OCI-M1 (cell line): ENCODE results near the gene MYBPC3.

Source experiments
- DNase-seq: peaks from one replicate; lab custom pipeline; 2025; lab: John Stamatoyannopoulos, UW

The MYBPC3 gene

DNA sequence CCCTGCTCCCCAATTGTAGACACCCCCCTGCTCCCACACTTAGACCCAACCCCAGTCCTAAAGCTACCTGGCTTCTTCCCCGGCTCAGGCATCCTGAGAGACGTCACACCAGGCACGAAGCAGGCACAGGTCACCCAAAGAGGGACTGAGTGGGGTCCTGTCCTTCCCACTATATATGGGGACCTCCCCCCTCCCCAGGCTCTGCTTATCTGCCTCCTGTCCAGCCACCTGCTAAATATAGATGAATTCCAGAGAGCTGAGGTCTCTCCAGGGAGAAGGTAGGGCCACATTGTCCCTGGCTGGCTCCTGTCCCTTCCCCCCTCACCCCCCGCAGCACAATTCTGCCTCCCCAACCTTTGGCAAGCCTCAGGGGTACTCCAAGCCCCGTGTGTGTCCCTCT lies at the start of gene MYBPC3:
Gene MYBPC3 (minus strand): TSS at position 147 of the 400 bp plus-strand sequence. CDS start 55 bp downstream, at position 92.
- no peak for DNase-seq

DNA sequence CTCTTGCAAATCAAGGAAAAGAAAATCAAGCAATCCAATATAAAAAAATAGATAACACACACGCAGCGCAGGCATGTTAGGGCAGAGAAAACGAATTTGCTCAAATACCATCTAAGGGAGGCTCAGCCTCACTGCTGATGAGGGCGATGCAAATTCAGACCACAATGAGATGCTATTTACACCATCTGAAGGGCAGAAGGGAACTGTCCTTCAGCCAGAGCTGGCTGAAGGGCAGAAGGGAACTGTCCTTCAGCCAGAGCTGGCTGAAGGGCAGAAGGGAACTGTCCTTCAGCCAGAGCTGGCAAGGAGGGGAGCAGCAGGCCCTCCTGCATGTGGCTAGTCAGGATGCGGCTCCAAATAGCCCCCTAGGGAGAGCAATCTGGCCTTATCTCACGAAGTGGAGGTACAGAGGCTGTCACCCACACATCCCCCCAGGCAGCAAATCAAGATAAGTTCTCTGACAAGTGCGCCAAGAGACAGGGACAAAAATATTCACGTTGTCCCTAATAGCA lies 48.3 kb upstream of the MYBPC3 start:
- DNase-seq: peak; percentile 81

- DNase-seq: peak; percentile 72
Observed at GRCh38 chr11:47399860-47400767, 47.6 kb upstream of the MYBPC3 start.

- DNase-seq: no peak
Observed at GRCh38 chr11:47398551-47398950, 46.0 kb upstream of the MYBPC3 start.

GRCh38 chr11:47398011-47398410 lies 45.5 kb upstream of the MYBPC3 start:
- no peak for DNase-seq

DNA sequence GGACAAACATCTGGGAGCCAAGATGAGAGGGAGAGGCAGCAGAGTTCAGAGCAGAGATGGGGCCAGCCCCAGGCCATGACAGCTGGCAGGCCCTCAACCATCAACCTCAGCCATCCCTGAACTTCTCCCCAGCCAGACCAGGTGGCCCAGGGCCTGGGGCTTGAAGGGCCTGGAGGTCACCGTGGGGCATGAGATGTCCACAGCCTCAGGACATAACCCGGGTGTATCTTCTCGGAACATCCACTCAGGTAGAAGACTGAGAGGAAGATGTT lies 43.5 kb upstream of the MYBPC3 start:
- no peak for DNase-seq

DNA sequence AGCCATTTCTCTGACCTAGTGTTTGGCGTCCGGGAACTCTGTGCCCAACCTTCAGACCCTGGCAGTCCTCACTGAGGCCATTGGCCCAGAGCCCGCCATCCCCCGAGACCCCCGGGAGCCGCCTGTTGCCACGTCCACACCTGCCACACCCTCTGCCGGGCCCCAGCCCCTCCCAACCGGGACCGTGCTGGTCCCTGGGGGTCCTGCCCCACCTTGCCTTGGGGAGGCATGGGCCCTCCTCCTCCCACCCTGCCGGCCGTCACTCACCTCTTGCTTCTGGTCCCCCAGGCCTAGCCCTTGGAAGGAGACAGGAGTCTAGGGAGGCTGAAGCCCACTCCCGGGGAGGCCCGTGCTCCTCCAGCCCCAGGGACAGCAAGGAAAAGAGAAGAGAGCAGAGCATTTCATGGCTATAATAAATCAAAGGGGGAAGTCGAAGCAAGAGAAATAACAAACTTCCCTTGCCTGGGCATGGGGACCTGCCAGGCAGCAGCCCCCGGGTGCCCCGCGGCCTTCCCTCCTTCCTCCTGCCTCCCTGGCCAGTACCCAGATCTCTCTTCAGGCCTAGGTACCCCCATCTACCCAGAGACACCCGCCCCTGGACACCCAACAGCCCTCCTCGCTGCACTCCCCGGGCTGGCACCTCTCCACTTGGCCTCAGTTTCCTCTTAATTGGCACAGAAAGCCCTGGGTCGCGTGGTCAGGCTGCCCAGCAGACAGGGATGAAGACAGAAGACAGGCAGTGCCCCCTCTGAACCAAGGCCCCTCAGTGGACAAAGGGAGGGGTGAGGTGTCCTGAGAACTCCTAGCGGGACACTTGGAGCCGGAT lies 42.9 kb upstream of the MYBPC3 start:
- DNase-seq: no peak

- DNase-seq: peak; percentile 92
Observed at GRCh38 chr11:47394322-47395222, 42.1 kb upstream of the MYBPC3 start.

- DNase-seq: no peak
Observed at GRCh38 chr11:47394050-47394321, 41.5 kb upstream of the MYBPC3 start.

- peak; percentile 92 for DNase-seq
Observed at GRCh38 chr11:47393163-47394049, 40.9 kb upstream of the MYBPC3 start.

- no peak for DNase-seq
Observed at GRCh38 chr11:47392546-47393162, 40.2 kb upstream of the MYBPC3 start.

- no peak for DNase-seq
Observed at GRCh38 chr11:47391711-47392432, 39.4 kb upstream of the MYBPC3 start.

- DNase-seq: no peak
Observed at GRCh38 chr11:47391077-47391583, 38.6 kb upstream of the MYBPC3 start.

- DNase-seq: no peak
Observed at GRCh38 chr11:47390422-47390760, 37.9 kb upstream of the MYBPC3 start.

DNA sequence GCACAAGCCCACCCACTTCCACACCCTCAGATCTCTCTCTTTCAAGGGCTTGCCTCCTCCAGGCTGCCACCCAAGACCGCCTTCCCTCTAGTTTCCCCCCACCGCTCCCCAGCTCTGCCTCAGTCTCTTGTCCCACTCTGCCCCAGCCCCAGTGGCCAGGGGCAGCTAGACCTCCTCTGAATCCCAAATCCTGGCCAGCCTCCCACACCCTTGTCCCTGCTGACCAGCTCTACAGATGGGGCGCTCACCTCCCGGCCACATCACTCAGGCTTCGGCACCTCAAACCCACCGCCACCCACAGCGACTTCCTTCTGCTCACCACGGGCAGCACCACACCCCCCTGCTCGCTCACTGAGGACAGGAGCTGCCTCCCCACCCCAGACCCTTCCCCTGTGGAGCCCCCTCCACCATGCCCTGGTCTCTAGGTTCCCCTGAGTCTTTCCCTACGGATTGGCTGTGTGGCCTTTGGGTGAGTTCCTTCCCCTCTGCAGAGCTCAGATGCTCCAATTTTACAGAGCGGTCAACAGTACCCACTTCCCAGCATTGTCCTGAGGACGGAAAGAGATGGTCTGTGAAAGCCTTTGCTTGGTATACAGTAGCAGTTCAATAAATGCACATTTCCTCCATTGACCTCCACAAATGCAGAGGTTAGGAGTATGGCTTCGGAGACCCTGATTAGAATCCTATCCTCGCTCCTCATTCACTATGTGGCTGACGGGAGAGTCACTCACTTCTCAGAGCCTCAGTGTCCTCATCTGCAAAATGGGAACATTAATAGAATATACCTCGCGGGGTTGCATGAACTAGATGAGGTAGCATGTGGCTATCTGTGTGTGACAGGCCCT lies 37.3 kb upstream of the MYBPC3 start:
- no peak for DNase-seq

- no peak for DNase-seq
Observed at GRCh38 chr11:47388697-47389576, 36.4 kb upstream of the MYBPC3 start.

GRCh38 chr11:47387944-47388696 lies 35.6 kb upstream of the MYBPC3 start:
- DNase-seq: no peak
